Measurements from ENCODE around the gene MICAL2. TPM values are rescaled to one million over a fixed set of nuclear protein-coding genes. Genes with fewer than 3 reads are reported as not detected.

MICAL2 gene
- total RNA-seq, 4 donors from 2014 or later, result 196 to 550 (median 237) TPM

- H3K4me1 ChIP-seq, result peaks cover 0 to 38% (median 9%) of the 10 kb centered on the region in 3 donors
- no peaks in the 10 kb centered on the region for H3K9me3 ChIP-seq
- ATAC-seq, result peak; percentile 61
- no peak overlapping the region for H3K4me3 ChIP-seq
- 75 to 80% methylated on average over 1 to 6 of the region's 14 CpGs for WGBS, 2 donors (ENCODE audit: low coverage in 1 of 2)
- H3K36me3 ChIP-seq, result no peaks in the 10 kb centered on the region
- no peaks in the 10 kb centered on the region for H3K27me3 ChIP-seq
- TF ChIP-seq POLR2AphosphoS5 (IDR thresholded peaks at IDR 0.05) (peak; percentile 85), POLR2A (IDR thresholded peaks at IDR 0.05) (no peak), CTCF (IDR thresholded peaks at IDR 0.05) (no peak), EP300 (IDR thresholded peaks at IDR 0.05) (peak; percentile 83)
- H3K27ac ChIP-seq, result peak overlapping the region in 3 of 4 donors; percentile 50 to 62 (median 51)
Observed at GRCh38 chr11:12070446-12071267, 39.7 kb upstream of the MICAL2 start.

- Histone ChIP-seq H3K4me3 (no peak overlapping the region), H3K4me1 (peaks cover 2 to 41% (median 13%) of the 10 kb centered on the region in 3 donors), H3K9me3 (no peaks in the 10 kb centered on the region), H3K27me3 (no peaks in the 10 kb centered on the region), H3K36me3 (no peaks in the 10 kb centered on the region), H3K27ac (peak overlapping the region in 1 of 4 donors; percentile 62)
- 85 to 100% methylated on average over 2 to 3 of the region's 3 CpGs for WGBS, 2 donors (ENCODE audit: low coverage in 1 of 2)
- ATAC-seq, result no peak
- TF ChIP-seq EP300 (IDR thresholded peaks at IDR 0.05), result no peak
Observed at GRCh38 chr11:12071574-12071973, 38.8 kb upstream of the MICAL2 start.

GRCh38 chr11:12073436-12073835 lies 37.0 kb upstream of the MICAL2 start:
- TF ChIP-seq CTCF (IDR thresholded peaks at IDR 0.05) (no peak), EP300 (IDR thresholded peaks at IDR 0.05) (no peak), POLR2A (IDR thresholded peaks at IDR 0.05) (no peak), POLR2AphosphoS5 (IDR thresholded peaks at IDR 0.05) (no peak)
- WGBS, 2 donors (ENCODE audit: low coverage in 1 of 2), result 96 to 100% methylated on average over 1 to 3 of the region's 8 CpGs
- H3K4me3 ChIP-seq, result no peak overlapping the region
- H3K36me3 ChIP-seq, result no peaks in the 10 kb centered on the region
- H3K27me3 ChIP-seq, result no peaks in the 10 kb centered on the region
- H3K27ac ChIP-seq, result peak overlapping the region in 1 of 4 donors; percentile 92
- ATAC-seq, result no peak
- peaks cover 2 to 36% (median 13%) of the 10 kb centered on the region in 3 donors for H3K4me1 ChIP-seq
- no peaks in the 10 kb centered on the region for H3K9me3 ChIP-seq

GRCh38 chr11:12073886-12074285 lies 36.5 kb upstream of the MICAL2 start:
- 90 to 93% methylated on average over 2 of the region's 4 CpGs for WGBS, 2 donors (ENCODE audit: low coverage in 1 of 2)

More at GRCh38 chr11:12073886-12074285, 36.5 kb upstream of the MICAL2 start:
- no peaks in the 10 kb centered on the region for H3K27me3 ChIP-seq
- no peak for TF ChIP-seq POLR2AphosphoS5 (IDR thresholded peaks at IDR 0.05)
- TF ChIP-seq CTCF (IDR thresholded peaks at IDR 0.05), result no peak
- no peak for TF ChIP-seq EP300 (IDR thresholded peaks at IDR 0.05)
- no peak for TF ChIP-seq POLR2A (IDR thresholded peaks at IDR 0.05)
- no peak overlapping the region for H3K4me3 ChIP-seq
- no peak for ATAC-seq
- peaks cover 2 to 36% (median 13%) of the 10 kb centered on the region in 3 donors for H3K4me1 ChIP-seq
- no peaks in the 10 kb centered on the region for H3K36me3 ChIP-seq
- peak overlapping the region in 1 of 4 donors; percentile 92 for H3K27ac ChIP-seq
- H3K9me3 ChIP-seq, result no peaks in the 10 kb centered on the region
